HG03025 (cell line): ENCODE data around the gene TP53BP2.
"Not testable (repeated sequence)": the region's sequence is repeated elsewhere in the genome, so short reads cannot be mapped to it uniquely, and the experiment has no call there.

ENCODE experiments used
- ATAC-seq: cut with Tn5 transposase; IDR thresholded peaks from one replicate; pipeline ENCODE4 v1.9.1; 2021; ENCODE audit warnings: mild to moderate bottlenecking, moderate library complexity; ENCODE audit not compliant: unreplicated experiment, low FRiP score

TP53BP2 gene

GRCh38 chr1:223845810-223846682 is at the start of gene TP53BP2:
TP53BP2 (minus strand) TSS chr1:223845947; CDS start chr1:223845680, 267 bp downstream.
- peak; percentile 72 for ATAC-seq

- not testable (repeated sequence) for ATAC-seq
These were observed 44.7 kb upstream of the TP53BP2 start for GRCh38 chr1:223890494-223890893.

- not testable (repeated sequence) for ATAC-seq
These were observed 43.6 kb upstream of the TP53BP2 start for GRCh38 chr1:223889319-223889718.

- ATAC-seq: no peak
These were observed 42.1 kb upstream of the TP53BP2 start for GRCh38 chr1:223887747-223888418.

GRCh38 chr1:223886516-223886921 is 40.8 kb upstream of the TP53BP2 start:
- no peak for ATAC-seq

- no peak for ATAC-seq
These were observed 39.9 kb upstream of the TP53BP2 start for GRCh38 chr1:223885614-223886013.

GRCh38 chr1:223878598-223879325 is 33.0 kb upstream of the TP53BP2 start:
- ATAC-seq: no peak

GRCh38 chr1:223877804-223878203 is 32.1 kb upstream of the TP53BP2 start:
- no peak for ATAC-seq

- ATAC-seq: no peak
These were observed 30.8 kb upstream of the TP53BP2 start for GRCh38 chr1:223876590-223876989.

- ATAC-seq: no peak
These were observed 27.3 kb upstream of the TP53BP2 start for GRCh38 chr1:223873044-223873443.

GRCh38 chr1:223872308-223872901 is 26.7 kb upstream of the TP53BP2 start:
- ATAC-seq: no peak

GRCh38 chr1:223870617-223871574 is 25.1 kb upstream of the TP53BP2 start:
- no peak for ATAC-seq

- ATAC-seq: not testable (repeated sequence)
These were observed 19.0 kb upstream of the TP53BP2 start for GRCh38 chr1:223864599-223865368.

- no peak for ATAC-seq
These were observed 18.3 kb upstream of the TP53BP2 start for GRCh38 chr1:223864084-223864483.

GRCh38 chr1:223861904-223862303 is 16.2 kb upstream of the TP53BP2 start:
- ATAC-seq: no peak

- ATAC-seq: no peak
These were observed 14.4 kb upstream of the TP53BP2 start for GRCh38 chr1:223860051-223860622.

- ATAC-seq: no peak
These were observed 13.3 kb upstream of the TP53BP2 start for GRCh38 chr1:223859058-223859457.

GRCh38 chr1:223856386-223856785 is 10.6 kb upstream of the TP53BP2 start:
- ATAC-seq: no peak
